Cardiac fibroblast (primary cell): ENCODE measurements around the gene IFI27L2.
A peak's percentile ranks its signal among the peaks of the same experiment; 100 is the strongest.

ENCODE experiments used
- DNase-seq, 2 donors: peaks; one replicate each; pipeline versions ENCODE4 v3.0.0 to v3.0.0-alpha.2; 2010; ENCODE audit warnings: low read depth in 2 of 2
- H3K4me3 ChIP-seq, 2 donors: replicated peaks in 1 of 2; 1 replicate in 1 of 2; 2 replicates in 1 of 2; pipeline ENCODE4 v1.5.1; 2011; ENCODE audit warnings: low read depth in 2 of 2, low read length in 2 of 2, mild to moderate bottlenecking in 2 of 2, moderate library complexity in 1 of 2
- CTCF ChIP-seq: IDR thresholded peaks from one replicate; pipeline ENCODE4 v1.5.1; 2011; ENCODE audit warnings: low read depth, mild to moderate bottlenecking, low read length, inconsistent platforms

Gene IFI27L2

GRCh38 chr14:94115058-94115591 lies 14.3 kb downstream of the IFI27L2 start:
- DNase-seq: peak in 1 of 2 donors; percentile 38
- no peak overlapping the region for H3K4me3 ChIP-seq
- no peak for TF ChIP-seq CTCF

- H3K4me3 ChIP-seq: no peak overlapping the region
- TF ChIP-seq CTCF: no peak
- DNase-seq: no peak
Measured at GRCh38 chr14:94114589-94115057, 14.8 kb downstream of the IFI27L2 start.

DNA sequence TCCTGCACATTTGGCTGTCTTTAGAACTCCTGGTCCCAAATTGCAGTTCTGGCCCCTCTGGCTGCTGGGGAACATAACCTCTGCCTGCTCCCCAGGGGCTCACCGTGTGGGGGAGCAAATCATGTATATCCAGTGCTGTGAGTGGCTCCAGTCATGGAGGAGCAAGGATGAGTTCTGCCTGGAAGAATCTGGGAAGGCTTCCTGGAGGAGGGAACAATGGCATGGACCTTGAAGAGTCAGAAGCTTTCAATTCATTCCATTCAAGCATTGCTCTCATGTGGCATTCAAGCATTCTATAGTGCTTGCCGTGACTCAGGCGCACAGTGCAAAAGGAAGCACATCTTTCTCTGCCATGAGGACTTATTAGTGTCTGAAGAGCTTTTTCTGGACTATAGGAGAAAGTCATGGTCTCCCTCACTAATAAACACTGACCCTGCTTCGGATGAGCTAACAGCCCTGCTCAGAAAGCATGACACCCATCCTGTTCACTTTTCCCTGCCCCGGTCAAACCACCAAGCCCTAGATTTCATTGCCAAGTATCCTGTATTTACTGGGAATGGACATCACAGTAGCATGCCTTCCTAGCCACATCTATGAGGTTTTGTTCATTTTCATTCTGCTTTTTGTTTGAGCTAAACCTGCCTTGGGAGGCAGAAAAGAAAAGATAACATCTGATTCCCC lies 15.4 kb downstream of the IFI27L2 start:
- no peak overlapping the region for H3K4me3 ChIP-seq
- no peak for TF ChIP-seq CTCF
- no peak for DNase-seq

DNA sequence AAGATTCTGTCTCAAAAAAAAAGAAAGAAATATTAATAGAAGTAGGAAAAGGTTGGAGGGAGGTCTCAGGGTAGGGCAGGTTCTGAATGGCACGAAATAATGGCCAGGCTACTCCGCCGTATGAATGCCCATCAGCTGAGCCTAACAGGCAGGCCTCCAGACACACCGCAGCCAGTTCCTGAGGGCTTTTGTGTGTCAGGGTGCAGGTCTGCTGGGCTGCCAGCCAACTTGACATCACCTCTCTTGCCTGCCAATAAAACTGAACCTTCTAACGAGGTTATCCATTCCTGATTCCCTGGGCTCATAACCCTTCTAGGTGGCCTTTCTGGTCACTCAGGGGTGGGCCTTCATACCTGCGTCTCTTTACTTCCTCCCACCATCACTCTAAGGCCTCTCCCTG lies 15.9 kb downstream of the IFI27L2 start:
- no peak for TF ChIP-seq CTCF
- peak; percentile 27 to 31 for DNase-seq
- no peak overlapping the region for H3K4me3 ChIP-seq

DNA sequence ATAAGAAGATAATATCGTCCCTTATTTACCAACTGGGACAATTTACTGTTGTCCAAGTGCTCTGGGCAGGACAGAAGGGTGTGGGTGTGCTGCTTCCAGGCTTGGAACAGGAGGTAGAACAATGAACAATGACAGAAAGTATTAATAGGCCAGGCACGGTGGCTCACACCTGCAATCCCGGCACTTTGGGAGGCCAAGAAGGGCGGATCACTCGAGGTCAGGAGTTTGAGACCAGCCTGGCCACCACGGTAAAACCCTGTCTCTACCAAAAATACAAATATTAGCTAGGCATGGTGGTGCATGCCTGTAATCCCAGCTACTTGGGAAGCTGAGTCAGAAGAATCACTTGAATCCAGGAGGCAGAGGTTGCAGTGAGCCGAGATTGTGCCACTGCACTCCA lies 16.3 kb downstream of the IFI27L2 start:
- no peak for TF ChIP-seq CTCF
- DNase-seq: no peak
- no peak overlapping the region for H3K4me3 ChIP-seq

DNA sequence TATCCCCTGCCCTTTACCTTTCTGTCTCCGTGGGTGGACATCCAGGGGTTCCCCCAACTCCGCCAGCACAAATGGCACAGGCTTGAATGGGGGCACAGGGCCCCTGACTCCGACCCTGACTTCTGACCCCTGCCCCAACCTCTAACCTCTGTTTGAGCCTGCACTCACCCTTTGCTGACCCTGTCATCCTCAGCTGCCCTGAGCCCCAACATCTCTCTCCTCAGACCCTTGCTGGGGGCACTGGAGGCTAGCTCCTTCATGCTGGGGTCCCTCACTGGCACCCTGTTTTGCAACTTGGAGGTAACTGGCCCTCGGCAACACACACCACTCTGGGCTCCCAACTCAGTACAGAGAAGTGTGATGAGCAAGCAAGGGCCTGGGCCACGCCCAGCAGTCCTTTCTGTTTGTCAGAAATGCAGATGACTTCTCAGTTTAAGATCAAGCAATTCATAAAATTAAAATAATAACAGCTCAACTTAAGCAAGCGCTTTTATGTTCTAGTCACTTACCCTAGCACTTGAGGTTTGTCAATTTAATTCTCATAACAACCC lies 16.8 kb downstream of the IFI27L2 start:
- TF ChIP-seq CTCF: no peak
- H3K4me3 ChIP-seq: no peak overlapping the region
- no peak for DNase-seq
